Mesenchymal stem cell (in vitro differentiated cells and primary cell): ENCODE results near the gene NTRK2.

Experiments used
- DNase-seq: peaks from one replicate; pipeline ENCODE4 v3.0.0-alpha.2; 2013
- H2AFZ ChIP-seq: one replicate; pipeline ENCODE4 v1.6.1; 2013; ENCODE audit warnings: low read depth, mild to moderate bottlenecking, control low read depth, inconsistent platforms, low read length, moderate library complexity
- H2AK5ac ChIP-seq: 2 replicates; pipeline ENCODE4 v1.6.1; 2013; ENCODE audit warnings: low read length, moderate library complexity, mild to moderate bottlenecking, inconsistent platforms; ENCODE audit not compliant: severe bottlenecking
- H2BK120ac ChIP-seq: one replicate; pipeline ENCODE4 v1.6.1; 2013; ENCODE audit warnings: low read depth, mild to moderate bottlenecking, inconsistent platforms, low read length, moderate library complexity
- H2BK12ac ChIP-seq, 2 experiments: one replicate each; pipeline ENCODE4 v1.6.1; 2013; ENCODE audit warnings: inconsistent platforms in 2 of 2, low read length in 2 of 2, mild to moderate bottlenecking in 2 of 2, moderate library complexity in 2 of 2, control low read depth in 1 of 2
- H2BK15ac ChIP-seq: one replicate; pipeline ENCODE4 v1.6.1; 2013; ENCODE audit warnings: mild to moderate bottlenecking, low read depth, inconsistent platforms; ENCODE audit not compliant: poor library complexity, severe bottlenecking
- H2BK5ac ChIP-seq: 2 replicates; pipeline ENCODE4 v1.6.1; 2013; ENCODE audit warnings: low read depth, mild to moderate bottlenecking, low read length, control low read depth, inconsistent platforms; ENCODE audit not compliant: poor library complexity, severe bottlenecking
- H3K14ac ChIP-seq, 2 experiments: one replicate each; pipeline ENCODE4 v1.6.1; 2013; ENCODE audit warnings: inconsistent platforms in 2 of 2, low read length in 2 of 2, control low read depth in 1 of 2, mild to moderate bottlenecking in 1 of 2, moderate library complexity in 1 of 2
- H3K18ac ChIP-seq, 2 experiments: one replicate each; pipeline ENCODE4 v1.6.1; 2013; ENCODE audit warnings: inconsistent platforms in 2 of 2, low read length in 2 of 2, control low read depth in 1 of 2, low read depth in 1 of 2, mild to moderate bottlenecking in 1 of 2
- H3K23ac ChIP-seq, 2 experiments: one replicate each; pipeline ENCODE4 v1.6.1; 2013; ENCODE audit warnings: inconsistent platforms in 2 of 2, low read length in 2 of 2, mild to moderate bottlenecking in 2 of 2, moderate library complexity in 2 of 2, control low read depth in 1 of 2
- H3K27ac ChIP-seq: 2 replicates; pipeline ENCODE4 v1.5.1; 2013; ENCODE audit warnings: mild to moderate bottlenecking, moderate library complexity, low read length, control low read depth, inconsistent platforms; ENCODE audit not compliant: poor library complexity, severe bottlenecking
- H3K27me3 ChIP-seq, 2 experiments: 2 replicates each; pipeline versions ENCODE4 v1.6.1 to v1.7.0; 2013; ENCODE audit warnings: low read length in 2 of 2, mild to moderate bottlenecking in 2 of 2, moderate library complexity in 2 of 2, control low read depth in 1 of 2, inconsistent platforms in 1 of 2; ENCODE audit not compliant: control insufficient read depth in 1 of 2, insufficient read depth in 1 of 2
- H3K36me3 ChIP-seq, 2 experiments: 2 replicates each; pipeline versions ENCODE4 v1.6.1 to v1.7.0; 2013; ENCODE audit warnings: low read length in 2 of 2, control low read depth in 1 of 2, inconsistent platforms in 1 of 2, low read depth in 1 of 2, mild to moderate bottlenecking in 1 of 2; ENCODE audit not compliant: insufficient read depth in 2 of 2, control insufficient read depth in 1 of 2
- H3K4ac ChIP-seq, 2 experiments: one replicate each; pipeline ENCODE4 v1.6.1; 2013; ENCODE audit warnings: inconsistent platforms in 2 of 2, low read length in 2 of 2, mild to moderate bottlenecking in 2 of 2, moderate library complexity in 2 of 2, control low read depth in 1 of 2, low read depth in 1 of 2
- H3K4me1 ChIP-seq: 2 replicates; pipeline ENCODE4 v1.6.1; 2013; ENCODE audit warnings: low read depth, low read length, control low read depth; ENCODE audit not compliant: control insufficient read depth, insufficient read depth
- H3K4me2 ChIP-seq: 2 replicates; pipeline ENCODE4 v1.6.1; 2013; ENCODE audit warnings: low read length, mild to moderate bottlenecking, inconsistent platforms; ENCODE audit not compliant: poor library complexity, severe bottlenecking
- H3K4me3 ChIP-seq, 2 experiments: 2 replicates each; pipeline versions ENCODE4 v1.5.1 to v1.7.0; 2013; ENCODE audit warnings: low read length in 2 of 2, mild to moderate bottlenecking in 2 of 2, control low read depth in 1 of 2, low read depth in 1 of 2; ENCODE audit not compliant: insufficient read depth in 1 of 2
- H3K79me1 ChIP-seq: replicated peaks from 2 replicates; pipeline ENCODE4 v1.6.1; 2013; ENCODE audit warnings: mild to moderate bottlenecking, control low read depth, low read length, inconsistent platforms; ENCODE audit not compliant: poor library complexity, severe bottlenecking
- H3K9ac ChIP-seq: 2 replicates; pipeline ENCODE4 v1.7.0; 2013; ENCODE audit warnings: mild to moderate bottlenecking, low read length, moderate library complexity
- H3K9me3 ChIP-seq: 2 replicates; pipeline ENCODE4 v1.7.0; 2013; ENCODE audit warnings: mild to moderate bottlenecking, low read length; ENCODE audit not compliant: control insufficient read depth
- H4K8ac ChIP-seq: one replicate; pipeline ENCODE4 v1.6.1; 2013; ENCODE audit warnings: inconsistent platforms, mild to moderate bottlenecking, low read length, moderate library complexity
- H4K91ac ChIP-seq: one replicate; pipeline ENCODE4 v1.6.1; 2013; ENCODE audit warnings: mild to moderate bottlenecking, low read length, inconsistent platforms
- WGBS: methylation state at CpG from one replicate; pipeline ENCODE4 v1.1.7; 2013; ENCODE audit warnings: mixed read lengths; 5-methylcytosine and 5-hydroxymethylcytosine counted together

Gene NTRK2

DNA sequence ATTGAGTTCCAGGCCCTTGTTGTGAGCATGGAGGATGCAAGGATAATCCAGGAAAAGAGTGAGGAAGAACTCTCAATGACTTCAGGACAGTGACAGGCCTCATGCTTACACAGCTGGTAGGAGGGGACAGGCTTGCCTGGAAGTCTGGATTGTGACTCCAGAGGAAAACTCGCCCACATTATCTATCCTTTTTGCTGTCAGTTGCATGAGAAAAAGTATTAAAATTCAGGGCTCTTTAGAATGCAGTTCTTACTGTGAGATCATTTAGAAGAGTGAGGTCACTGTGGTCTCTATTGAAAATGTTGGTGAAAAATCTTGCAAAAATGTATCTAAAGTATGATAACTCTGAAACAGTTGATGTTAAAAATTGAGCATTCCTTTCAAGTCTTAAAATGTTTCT is 30.5 kb downstream of the NTRK2 start:
- Histone ChIP-seq H3K4me3 (no peak overlapping the region), H2BK15ac (no peak overlapping the region), H2AK5ac (no peak overlapping the region), H3K36me3 (no peaks in the 10 kb centered on the region), H3K23ac (no peak overlapping the region), H3K4me1 (no peaks in the 10 kb centered on the region), H4K91ac (peak overlapping the region; percentile 7), H2BK5ac (no peak overlapping the region), H3K4ac (no peak overlapping the region), H3K27ac (no peak overlapping the region), H3K18ac (no peak overlapping the region), H3K9ac (no peak overlapping the region), H3K4me2 (no peak overlapping the region), H2AFZ (no peak overlapping the region), H2BK120ac (no peak overlapping the region), H2BK12ac (no peak overlapping the region), H3K9me3 (no peaks in the 10 kb centered on the region), H3K27me3 (peaks cover 0 to 31% of the 10 kb centered on the region in 2 experiments), H4K8ac (no peak overlapping the region), H3K14ac (no peak overlapping the region), H3K79me1 (no peaks in the 10 kb centered on the region)
- no peak for DNase-seq
- 67% methylated on average over 1 of the region's 1 CpG for WGBS

DNA sequence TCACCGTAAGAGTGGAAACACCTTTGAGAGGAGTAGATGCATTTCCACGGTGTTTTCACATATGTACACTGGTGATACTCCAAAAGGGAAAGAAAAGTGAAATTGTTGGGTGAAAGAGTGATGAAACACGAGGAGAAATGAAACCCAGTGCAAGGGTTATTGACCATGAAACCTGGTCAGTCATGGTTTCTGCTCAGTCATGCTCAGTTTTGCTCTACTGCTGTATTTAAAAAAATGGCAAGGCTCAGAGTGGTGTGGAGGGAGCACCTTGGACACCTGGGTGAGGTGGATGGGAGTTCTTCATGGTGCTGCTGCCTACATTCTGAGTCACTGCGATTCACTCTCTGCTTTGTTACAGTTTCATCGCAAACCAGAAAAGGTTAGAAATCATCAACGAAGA is 32.3 kb downstream of the NTRK2 start:
- no peak overlapping the region for H3K4ac ChIP-seq
- no peak overlapping the region for H2AK5ac ChIP-seq
- no peak overlapping the region for H4K8ac ChIP-seq
- WGBS: 86% methylated on average over 6 of the region's 6 CpGs
- no peak overlapping the region for H3K4me3 ChIP-seq
- H2BK12ac ChIP-seq: no peak overlapping the region
- no peak overlapping the region for H3K23ac ChIP-seq
- no peak for DNase-seq
- no peak overlapping the region for H3K14ac ChIP-seq
- H2AFZ ChIP-seq: no peak overlapping the region
- no peak overlapping the region for H2BK120ac ChIP-seq
- H2BK5ac ChIP-seq: no peak overlapping the region
- H3K4me2 ChIP-seq: no peak overlapping the region
- no peaks in the 10 kb centered on the region for H3K9me3 ChIP-seq
- H2BK15ac ChIP-seq: no peak overlapping the region
- H3K27me3 ChIP-seq: peaks cover 0 to 25% of the 10 kb centered on the region in 2 experiments
- no peaks in the 10 kb centered on the region for H3K79me1 ChIP-seq
- no peak overlapping the region for H3K27ac ChIP-seq
- H3K36me3 ChIP-seq: no peaks in the 10 kb centered on the region
- no peaks in the 10 kb centered on the region for H3K4me1 ChIP-seq
- H4K91ac ChIP-seq: no peak overlapping the region
- H3K9ac ChIP-seq: no peak overlapping the region
- H3K18ac ChIP-seq: no peak overlapping the region

DNA sequence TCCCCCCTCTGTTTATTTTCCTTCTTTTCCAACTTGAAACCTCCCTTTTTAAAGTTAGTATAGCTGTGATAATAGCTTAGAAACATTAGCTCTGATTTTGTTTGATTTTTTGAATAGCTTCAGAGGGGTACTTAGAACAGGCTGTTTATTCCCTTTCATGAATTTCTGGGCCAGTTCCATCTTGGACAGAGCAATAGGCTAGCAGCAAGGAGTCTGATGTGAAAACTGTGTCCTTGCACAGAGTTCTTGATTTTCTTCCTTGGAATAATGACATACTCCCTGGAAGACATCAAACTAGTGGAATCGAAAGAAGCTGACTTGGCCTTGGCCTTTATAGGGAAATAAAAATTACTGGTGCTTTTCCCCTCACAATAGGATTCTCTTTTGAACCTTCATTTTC is 32.9 kb downstream of the NTRK2 start:
- H3K4me2 ChIP-seq: no peak overlapping the region
- H2BK12ac ChIP-seq: no peak overlapping the region
- H2BK5ac ChIP-seq: no peak overlapping the region
- H3K4me3 ChIP-seq: no peak overlapping the region
- H4K8ac ChIP-seq: no peak overlapping the region
- no peak overlapping the region for H4K91ac ChIP-seq
- no peak overlapping the region for H3K9ac ChIP-seq
- no peaks in the 10 kb centered on the region for H3K79me1 ChIP-seq
- H3K36me3 ChIP-seq: no peaks in the 10 kb centered on the region
- no peak overlapping the region for H3K18ac ChIP-seq
- H3K23ac ChIP-seq: no peak overlapping the region
- H3K9me3 ChIP-seq: no peaks in the 10 kb centered on the region
- no CpG with 5 or more reads among the region's 1 CpG for WGBS
- H2AFZ ChIP-seq: no peak overlapping the region
- H2AK5ac ChIP-seq: no peak overlapping the region
- H3K14ac ChIP-seq: no peak overlapping the region
- no peak for DNase-seq
- no peak overlapping the region for H2BK15ac ChIP-seq
- peaks cover 0 to 20% of the 10 kb centered on the region in 2 experiments for H3K27me3 ChIP-seq
- no peak overlapping the region for H2BK120ac ChIP-seq
- no peaks in the 10 kb centered on the region for H3K4me1 ChIP-seq
- H3K27ac ChIP-seq: no peak overlapping the region
- no peak overlapping the region for H3K4ac ChIP-seq

DNA sequence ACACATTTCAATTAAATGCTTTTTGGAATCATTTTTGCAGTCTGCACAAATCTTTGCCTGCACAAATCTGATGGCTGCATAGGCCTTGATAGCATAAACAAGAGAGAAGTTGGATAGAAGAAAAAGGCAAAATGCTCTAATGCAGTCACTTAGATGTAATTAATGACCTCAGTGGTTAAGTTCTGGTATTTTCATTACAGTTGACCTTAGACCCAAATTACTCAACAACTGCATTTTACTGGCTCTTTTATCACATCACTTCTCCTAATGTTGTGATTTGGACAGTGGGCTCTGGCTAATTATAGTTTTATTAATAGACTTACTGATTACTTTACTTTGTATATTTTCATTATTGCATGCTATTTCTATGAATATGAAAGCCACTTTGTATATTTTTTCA is 34.3 kb downstream of the NTRK2 start:
- Histone ChIP-seq H3K9ac (no peak overlapping the region), H3K79me1 (no peaks in the 10 kb centered on the region), H4K8ac (no peak overlapping the region), H2BK5ac (no peak overlapping the region), H4K91ac (no peak overlapping the region), H2AFZ (no peak overlapping the region), H2BK12ac (no peak overlapping the region), H3K36me3 (no peaks in the 10 kb centered on the region), H3K14ac (no peak overlapping the region), H2BK15ac (no peak overlapping the region), H2AK5ac (no peak overlapping the region), H2BK120ac (no peak overlapping the region), H3K27me3 (peaks cover 0 to 20% of the 10 kb centered on the region in 2 experiments), H3K4me1 (no peaks in the 10 kb centered on the region), H3K18ac (no peak overlapping the region), H3K4me2 (no peak overlapping the region), H3K9me3 (no peaks in the 10 kb centered on the region), H3K4ac (no peak overlapping the region), H3K23ac (no peak overlapping the region), H3K4me3 (no peak overlapping the region), H3K27ac (no peak overlapping the region)
- peak; percentile 63 for DNase-seq
